Measurements from ENCODE around the gene PMP22.

Gene PMP22

GRCh38 chr17:15273141-15273793, 8.1 kb upstream of the PMP22 start:
- DNase-seq: no peak

GRCh38 chr17:15271741-15272140, 6.6 kb upstream of the PMP22 start:
- no peak for DNase-seq

GRCh38 chr17:15270628-15271381, 5.7 kb upstream of the PMP22 start:
- no peak for DNase-seq

GRCh38 chr17:15269780-15270089, 4.6 kb upstream of the PMP22 start:
- no peak for DNase-seq

- no peak for DNase-seq
Measured at GRCh38 chr17:15269087-15269779, 4.1 kb upstream of the PMP22 start.

- DNase-seq: no peak
Measured at GRCh38 chr17:15268461-15268860, 3.3 kb upstream of the PMP22 start.

- DNase-seq: no peak
Measured at GRCh38 chr17:15267996-15268395, 2.9 kb upstream of the PMP22 start.

- no peak for DNase-seq
Measured at GRCh38 chr17:15266325-15267125, 1.4 kb upstream of the PMP22 start.

GRCh38 chr17:15264542-15264941, 584 bp downstream of the PMP22 start:
- no peak for DNase-seq

- no peak for DNase-seq
Measured at GRCh38 chr17:15263680-15264079, 1.4 kb downstream of the PMP22 start.

GRCh38 chr17:15263206-15263579, 1.9 kb downstream of the PMP22 start:
- DNase-seq: no peak

GRCh38 chr17:15262291-15263205, 2.6 kb downstream of the PMP22 start:
- no peak for DNase-seq

- no peak for DNase-seq
Measured at GRCh38 chr17:15261802-15262290, 3.3 kb downstream of the PMP22 start.

- DNase-seq: no peak
Measured at GRCh38 chr17:15261258-15261801, 3.8 kb downstream of the PMP22 start.

- peak; percentile 52 to 69 for DNase-seq
Measured at GRCh38 chr17:15260376-15261257, 4.5 kb downstream of the PMP22 start.

- no peak for DNase-seq
Measured at GRCh38 chr17:15257796-15258512, 7.2 kb downstream of the PMP22 start.

- DNase-seq: peak; percentile 56 to 58
Measured at GRCh38 chr17:15257258-15257788, 7.8 kb downstream of the PMP22 start.

- DNase-seq: no peak
Measured at GRCh38 chr17:15256689-15257088, 8.4 kb downstream of the PMP22 start.

- no peak for DNase-seq
Measured at GRCh38 chr17:15255713-15256454, 9.2 kb downstream of the PMP22 start.
